ENCODE measurements around the gene BARHL1.

BARHL1 gene

GRCh38 chr9:132616725-132617124, 34.3 kb downstream of the BARHL1 start:
- H3K4me3 ChIP-seq (IDR thresholded peaks at IDR 0.05; ENCODE audit: insufficient read depth, low read depth, low read length): no peak overlapping the region
- no peak overlapping the region for H3K9ac ChIP-seq
- H3K27ac ChIP-seq: no peak overlapping the region
- H3K36me3 ChIP-seq (ENCODE audit: insufficient read depth): no peaks in the 10 kb centered on the region; the same call in 1 of the 2 replicates
- H4K20me1 ChIP-seq (ENCODE audit: insufficient read depth): no peaks in the 10 kb centered on the region
- H3K27me3 ChIP-seq (ENCODE audit: insufficient read depth, low read depth): no peaks in the 10 kb centered on the region
- TF ChIP-seq, protein P1, sequence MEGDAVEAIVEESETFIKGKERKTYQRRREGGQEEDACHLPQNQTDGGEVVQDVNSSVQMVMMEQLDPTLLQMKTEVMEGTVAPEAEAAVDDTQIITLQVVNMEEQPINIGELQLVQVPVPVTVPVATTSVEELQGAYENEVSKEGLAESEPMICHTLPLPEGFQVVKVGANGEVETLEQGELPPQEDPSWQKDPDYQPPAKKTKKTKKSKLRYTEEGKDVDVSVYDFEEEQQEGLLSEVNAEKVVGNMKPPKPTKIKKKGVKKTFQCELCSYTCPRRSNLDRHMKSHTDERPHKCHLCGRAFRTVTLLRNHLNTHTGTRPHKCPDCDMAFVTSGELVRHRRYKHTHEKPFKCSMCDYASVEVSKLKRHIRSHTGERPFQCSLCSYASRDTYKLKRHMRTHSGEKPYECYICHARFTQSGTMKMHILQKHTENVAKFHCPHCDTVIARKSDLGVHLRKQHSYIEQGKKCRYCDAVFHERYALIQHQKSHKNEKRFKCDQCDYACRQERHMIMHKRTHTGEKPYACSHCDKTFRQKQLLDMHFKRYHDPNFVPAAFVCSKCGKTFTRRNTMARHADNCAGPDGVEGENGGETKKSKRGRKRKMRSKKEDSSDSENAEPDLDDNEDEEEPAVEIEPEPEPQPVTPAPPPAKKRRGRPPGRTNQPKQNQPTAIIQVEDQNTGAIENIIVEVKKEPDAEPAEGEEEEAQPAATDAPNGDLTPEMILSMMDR (conservative IDR thresholded peaks at IDR 0.05; ENCODE audit: low read depth, low read length): no peak
- peaks cover 55% of the 10 kb centered on the region for H3K4me1 ChIP-seq (ENCODE audit: low read depth, poor library complexity, severe bottlenecking)
- no peak overlapping the region for H2AFZ ChIP-seq (ENCODE audit: low read depth)
- peak overlapping the region; percentile 15; the same call in 1 of the 2 replicates for H3K4me2 ChIP-seq
- H3K79me2 ChIP-seq (ENCODE audit: insufficient read depth, low read depth): no peaks in the 10 kb centered on the region

GRCh38 chr9:132622159-132622558, 39.8 kb downstream of the BARHL1 start:
- no peaks in the 10 kb centered on the region for H3K79me2 ChIP-seq (ENCODE audit: insufficient read depth, low read depth)
- H3K4me2 ChIP-seq: no peak overlapping the region
- H3K4me1 ChIP-seq (ENCODE audit: low read depth, poor library complexity, severe bottlenecking): peaks cover 11% of the 10 kb centered on the region
- H3K36me3 ChIP-seq (ENCODE audit: insufficient read depth): no peaks in the 10 kb centered on the region; the same call in 1 of the 2 replicates
- H3K27me3 ChIP-seq (ENCODE audit: insufficient read depth, low read depth): no peaks in the 10 kb centered on the region
- no peak overlapping the region for H3K9ac ChIP-seq
- no peak overlapping the region for H3K4me3 ChIP-seq (IDR thresholded peaks at IDR 0.05; ENCODE audit: insufficient read depth, low read depth, low read length)
- no peak overlapping the region for H2AFZ ChIP-seq (ENCODE audit: low read depth)
- H3K27ac ChIP-seq: no peak overlapping the region
- TF ChIP-seq, protein P1 (conservative IDR thresholded peaks at IDR 0.05; ENCODE audit: low read depth, low read length): no peak
- no peaks in the 10 kb centered on the region for H4K20me1 ChIP-seq (ENCODE audit: insufficient read depth)

- TF ChIP-seq, protein P1 (conservative IDR thresholded peaks at IDR 0.05; ENCODE audit: low read depth, low read length): no peak
- Histone ChIP-seq H2AFZ (ENCODE audit: low read depth) (no peak overlapping the region), H4K20me1 (ENCODE audit: insufficient read depth) (no peaks in the 10 kb centered on the region), H3K4me2 (no peak overlapping the region), H3K4me1 (ENCODE audit: low read depth, poor library complexity, severe bottlenecking) (no peaks in the 10 kb centered on the region), H3K79me2 (ENCODE audit: insufficient read depth, low read depth) (no peaks in the 10 kb centered on the region), H3K4me3 (IDR thresholded peaks at IDR 0.05; ENCODE audit: insufficient read depth, low read depth, low read length) (no peak overlapping the region), H3K9ac (no peak overlapping the region), H3K27ac (no peak overlapping the region), H3K27me3 (ENCODE audit: insufficient read depth, low read depth) (no peaks in the 10 kb centered on the region), H3K36me3 (ENCODE audit: insufficient read depth) (no peaks in the 10 kb centered on the region; the same call in 1 of the 2 replicates)
These were observed 43.9 kb downstream of the BARHL1 start for GRCh38 chr9:132626285-132626684.

DNA sequence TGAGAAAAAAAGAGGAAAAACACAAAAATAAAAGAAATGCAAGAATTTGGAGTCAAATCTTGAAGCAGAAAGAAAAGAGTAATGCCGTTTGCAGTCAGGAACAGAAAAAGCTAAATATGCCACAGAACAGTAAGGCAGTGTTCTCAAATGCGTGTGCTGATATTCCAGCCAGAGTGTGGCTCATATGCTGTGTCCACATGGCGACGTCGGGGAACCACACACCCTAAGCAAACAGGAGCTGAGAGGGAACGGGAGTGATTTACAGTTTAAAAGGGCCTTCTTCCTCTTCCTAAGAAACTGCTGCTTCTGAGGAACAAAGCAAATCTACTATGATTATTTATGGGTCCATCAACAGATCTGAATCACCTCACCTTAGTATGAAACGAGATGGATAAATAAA, 44.7 kb downstream of the BARHL1 start:
- H3K4me1 ChIP-seq (ENCODE audit: low read depth, poor library complexity, severe bottlenecking): no peaks in the 10 kb centered on the region
- H4K20me1 ChIP-seq (ENCODE audit: insufficient read depth): no peaks in the 10 kb centered on the region
- no peaks in the 10 kb centered on the region for H3K27me3 ChIP-seq (ENCODE audit: insufficient read depth, low read depth)
- H3K4me2 ChIP-seq: no peak overlapping the region
- no peak overlapping the region for H2AFZ ChIP-seq (ENCODE audit: low read depth)
- H3K4me3 ChIP-seq (IDR thresholded peaks at IDR 0.05; ENCODE audit: insufficient read depth, low read depth, low read length): no peak overlapping the region
- TF ChIP-seq, protein P1 (conservative IDR thresholded peaks at IDR 0.05; ENCODE audit: low read depth, low read length): no peak
- no peaks in the 10 kb centered on the region; the same call in 1 of the 2 replicates for H3K36me3 ChIP-seq (ENCODE audit: insufficient read depth)
- H3K9ac ChIP-seq: no peak overlapping the region
- H3K27ac ChIP-seq: no peak overlapping the region
- H3K79me2 ChIP-seq (ENCODE audit: insufficient read depth, low read depth): no peaks in the 10 kb centered on the region

Data from KMS-11 (cell line).